NAMALWA (cell line): ENCODE measurements around the gene ALPI.

ENCODE experiments used
- DNase-seq: peaks from one replicate; pipeline ENCODE4 v3.0.0-alpha.2; 2015; ENCODE audit warnings: low spot score

The ALPI gene

DNA sequence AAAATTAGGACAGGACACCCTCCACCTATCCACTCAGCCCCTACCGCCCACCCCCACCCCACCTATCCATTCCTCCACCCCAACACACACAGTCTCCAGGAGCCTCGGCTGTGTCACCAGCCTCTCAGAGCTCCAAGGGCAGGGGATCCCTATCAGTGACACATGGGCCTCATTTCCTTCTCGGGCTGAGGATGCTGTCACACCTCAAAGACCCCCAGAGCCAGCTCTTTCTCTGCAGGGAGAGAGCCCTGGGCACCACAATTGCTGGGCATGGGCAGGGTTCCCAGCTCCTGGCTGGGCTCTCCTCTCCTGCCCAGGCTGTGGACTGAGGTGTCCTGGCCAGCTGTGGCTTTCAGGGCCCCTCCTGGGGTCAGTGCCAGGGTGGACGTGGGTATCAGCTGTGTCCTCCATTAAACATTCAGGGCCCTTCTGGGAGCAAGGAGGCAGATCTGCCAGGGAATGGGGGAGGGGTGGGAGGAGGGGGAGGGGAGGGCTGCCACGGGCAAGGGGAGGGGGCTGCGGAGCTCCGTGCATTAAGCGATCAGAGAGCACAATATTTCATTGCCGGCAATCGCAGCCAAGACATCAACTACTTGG, 45.9 kb downstream of the ALPI start:
- DNase-seq = no peak

DNA sequence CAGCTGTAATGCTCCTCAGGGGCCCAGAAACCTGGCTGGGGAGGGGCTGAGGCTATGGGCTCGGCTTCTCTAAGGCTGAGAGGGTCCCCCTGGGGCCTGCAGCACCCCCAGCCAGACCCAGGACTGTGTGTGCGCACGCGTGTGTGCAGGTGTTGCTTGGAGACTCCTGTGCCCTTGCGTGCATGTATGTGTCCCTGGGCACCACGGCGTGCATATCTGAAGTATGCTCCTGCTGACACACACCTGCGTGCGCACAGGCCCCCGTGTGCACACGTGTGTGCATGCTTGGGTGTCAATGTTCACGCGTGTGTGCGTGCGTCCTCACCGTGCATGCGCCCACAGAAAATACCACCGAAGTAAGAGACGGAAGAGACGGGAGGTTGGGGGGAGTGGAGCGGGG, 46.6 kb downstream of the ALPI start:
- peak; percentile 30 for DNase-seq

DNA sequence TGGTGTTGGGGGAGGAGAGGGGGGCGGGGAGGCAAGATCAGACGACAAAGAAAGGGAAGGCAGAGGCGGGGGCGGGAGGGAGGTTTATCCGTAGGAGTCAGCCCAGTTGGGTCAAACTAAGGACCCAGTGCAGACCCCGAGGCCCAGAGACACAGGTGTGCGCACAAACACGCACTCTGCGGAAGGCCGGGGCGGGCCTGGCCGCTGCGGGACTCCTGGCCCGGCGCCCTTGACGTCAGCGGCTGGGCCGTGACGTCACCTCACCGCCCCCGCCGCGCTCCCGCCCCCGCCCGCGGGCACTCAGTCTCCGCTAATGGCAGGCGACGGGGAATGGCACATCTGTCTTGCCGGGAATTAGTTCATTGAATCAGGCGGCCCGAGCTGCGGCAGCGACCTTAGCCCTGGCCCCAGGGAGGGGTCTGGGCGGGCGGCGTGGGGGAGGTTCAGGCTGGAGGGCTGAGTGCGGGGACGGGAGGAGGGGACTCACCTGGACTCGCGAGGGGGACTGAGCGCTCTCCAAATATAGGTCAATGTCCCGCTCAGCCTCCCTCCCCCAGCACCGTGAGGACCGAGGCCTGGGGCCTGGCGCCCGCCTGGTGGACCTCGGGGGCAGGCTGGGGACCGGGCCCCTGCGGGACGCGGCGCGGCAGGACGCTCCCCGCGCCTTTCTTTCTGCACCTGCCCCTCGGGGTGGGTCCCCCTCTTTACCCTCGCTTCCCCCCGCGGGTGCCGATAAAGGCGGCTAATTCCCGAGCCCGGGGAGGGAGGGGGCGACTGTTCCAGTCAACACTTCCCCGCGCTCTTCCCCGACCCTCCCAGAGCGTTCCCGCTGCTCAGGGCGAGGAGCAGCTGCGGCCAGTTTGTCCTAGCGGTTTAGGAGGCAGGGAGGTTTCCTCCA, 47.2 kb downstream of the ALPI start:
- no peak for DNase-seq

- no peak for DNase-seq
Measured at GRCh38 chr2:232503809-232504323, 47.9 kb downstream of the ALPI start.

GRCh38 chr2:232504438-232504837, 48.5 kb downstream of the ALPI start:
- DNase-seq = no peak

GRCh38 chr2:232505856-232506255, 49.9 kb downstream of the ALPI start:
- no peak for DNase-seq

DNA sequence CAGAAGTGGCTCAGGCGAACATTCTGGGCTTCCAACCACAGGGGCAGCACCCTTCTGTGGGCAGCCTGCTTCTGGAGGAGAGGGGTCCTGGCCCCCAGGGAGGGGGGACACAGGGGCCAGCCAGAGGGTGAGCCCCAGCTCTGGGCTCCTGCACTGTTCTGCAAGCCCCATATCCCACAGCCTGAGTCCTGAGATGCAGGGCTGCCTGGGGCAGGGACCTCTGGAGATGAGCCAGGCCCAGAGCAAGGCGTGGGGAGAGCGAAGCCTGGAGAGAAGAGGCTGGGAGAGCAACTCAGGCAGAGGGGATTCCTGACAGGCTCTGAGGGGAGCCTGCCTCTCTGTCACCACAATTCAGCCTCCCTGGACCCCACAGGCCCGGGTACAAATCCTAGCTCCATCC, 50.8 kb downstream of the ALPI start:
- no peak for DNase-seq

- no peak for DNase-seq
Measured at GRCh38 chr2:232508251-232508650, 52.3 kb downstream of the ALPI start.
